Prostate gland (tissue), 2 donors: ENCODE results near the gene STX5.

Experiments used
- CTCF ChIP-seq, 4 experiments: fragments of 200-600 bp in 2 of 4; fragments of 450-650 bp in 2 of 4; sonication (generic) in 2 of 4; IDR thresholded peaks; 1 replicate in 3 of 4; 2 replicates in 1 of 4; pipeline ENCODE4 v1.5.1; 2016 to 2019; ENCODE audit warnings: antibody characterized with exemption in 4 of 4, mild to moderate bottlenecking in 2 of 4, moderate library complexity in 2 of 4
- POLR2A ChIP-seq: fragments of 450-650 bp; IDR thresholded peaks from one replicate; pipeline ENCODE4 v1.6.1; 2016; ENCODE audit warnings: antibody characterized with exemption, mild to moderate bottlenecking
- POLR2AphosphoS5 ChIP-seq: sonication (generic); formaldehyde crosslinking; IDR thresholded peaks from one replicate; pipeline ENCODE4 v1.6.1; 2017; ENCODE audit warnings: antibody characterized with exemption

DNA sequence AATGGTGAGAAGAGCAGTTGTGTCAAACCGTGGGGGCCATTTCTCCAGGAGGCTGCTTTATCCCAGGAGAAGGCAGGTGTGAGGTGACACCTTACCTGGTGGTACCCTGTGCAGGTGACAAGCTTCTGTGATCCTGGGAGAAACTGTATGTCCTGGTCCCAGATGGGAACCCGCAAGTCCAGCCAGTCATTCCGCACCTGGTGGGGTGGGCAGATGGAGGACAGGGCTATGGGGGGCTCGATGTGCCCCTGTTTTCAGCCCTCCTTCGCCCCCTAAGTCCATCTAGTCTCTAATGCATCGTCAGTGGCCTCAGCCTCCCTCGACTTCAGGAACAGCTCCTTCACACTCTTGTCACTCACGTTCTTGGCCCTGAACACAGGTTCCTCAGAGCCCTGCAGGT, 3.5 kb upstream of the STX5 start:
- no peak for TF ChIP-seq POLR2A
- TF ChIP-seq CTCF (IDR thresholded peaks at IDR 0.05) = no peak
- TF ChIP-seq POLR2AphosphoS5 = no peak
